B cell (primary cell): ENCODE data around the gene NPAS1. TPM values are rescaled to one million over a fixed set of nuclear protein-coding genes. Genes with fewer than 3 reads are reported as not detected.

Source experiments
- ATAC-seq: fragments of 200-7000 bp; cut with Tn5 transposase; one replicate; pipeline ENCODE4 v1.10.0; 2021; ENCODE audit warnings: low read depth, mild to moderate bottlenecking, moderate number of reproducible peaks, moderate library complexity
- CTCF ChIA-PET: fragments of 350-600 bp; sonication (Branson Sonifier 250); formaldehyde crosslinking; loops from one replicate; lab custom pipeline; 2021; ENCODE audit warnings: antibody characterized with exemption, inconsistent platforms; lab: Charles Lee
- POLR2A ChIA-PET: fragments of 350-600 bp; sonication (Branson Sonifier 250); formaldehyde crosslinking; loops from one replicate; lab custom pipeline; 2021; ENCODE audit warnings: antibody characterized with exemption; lab: Charles Lee
- DNase-seq: peaks from one replicate; pipeline ENCODE4 v3.0.0; 2013
- H2AFZ ChIP-seq: 2 replicates; pipeline ENCODE4 v1.6.1; 2012; ENCODE audit warnings: mild to moderate bottlenecking, low read depth, low read length; ENCODE audit not compliant: insufficient read depth, poor library complexity, severe bottlenecking
- H3K27ac ChIP-seq, 2 donors: 1 replicate in 1 of 2; 2 replicates in 1 of 2; pipeline ENCODE4 v1.5.1; 2012 to 2013; ENCODE audit warnings: low read length in 2 of 2, mild to moderate bottlenecking in 2 of 2, moderate library complexity in 1 of 2
- H3K27me3 ChIP-seq, 4 experiments: fragments of 200-600 bp in 1 of 4; sonication (generic) in 1 of 4; replicated peaks in 1 of 4; 1 replicate in 2 of 4; 2 replicates in 2 of 4; pipeline versions ENCODE4 v1.6.1 to v1.7.0; 2013 to 2016; ENCODE audit warnings: low read length in 3 of 4, mild to moderate bottlenecking in 2 of 4, mixed read lengths in 1 of 4, moderate library complexity in 1 of 4; ENCODE audit not compliant: insufficient read depth in 4 of 4, control insufficient read depth in 3 of 4; ENCODE audit errors: control extremely low read depth in 1 of 4
- H3K36me3 ChIP-seq, 2 experiments: replicated peaks in 1 of 2; 1 replicate in 1 of 2; 2 replicates in 1 of 2; pipeline versions ENCODE4 v1.6.1 to v1.7.1; 2013; ENCODE audit warnings: low read length in 1 of 2; ENCODE audit not compliant: insufficient read depth in 2 of 2, control insufficient read depth in 1 of 2; ENCODE audit errors: control extremely low read depth in 1 of 2, extremely low read depth in 1 of 2
- H3K4me1 ChIP-seq, 2 donors: fragments of 200-600 bp in 1 of 2; sonication (generic) in 1 of 2; 1 replicate in 1 of 2; 2 replicates in 1 of 2; pipeline versions ENCODE4 v1.5.1 to v1.6.1; 2013 to 2017; ENCODE audit warnings: low read length in 2 of 2; ENCODE audit not compliant: control insufficient read depth in 2 of 2, insufficient read depth in 2 of 2
- H3K4me2 ChIP-seq: replicated peaks from 2 replicates; pipeline ENCODE3; 2012; ENCODE audit warnings: mild to moderate bottlenecking, low read depth, low read length; ENCODE audit not compliant: poor library complexity, severe bottlenecking
- H3K4me3 ChIP-seq, 5 experiments: fragments of 200-600 bp in 1 of 5; sonication (generic) in 1 of 5; 1 replicate in 3 of 5; 2 replicates in 2 of 5; pipeline versions ENCODE4 v1.5.1 to v1.7.0; 2011 to 2016; ENCODE audit warnings: low read length in 4 of 5, mild to moderate bottlenecking in 4 of 5, low read depth in 2 of 5, control low read depth in 1 of 5, moderate library complexity in 1 of 5; ENCODE audit not compliant: insufficient read depth in 1 of 5; ENCODE audit errors: control extremely low read depth in 1 of 5, extremely low read depth in 1 of 5
- H3K79me2 ChIP-seq: fragments of 200-600 bp; sonication (generic); one replicate; pipeline ENCODE4 v1.6.0; 2016; ENCODE audit warnings: low read length; ENCODE audit not compliant: control insufficient read depth, insufficient read depth
- H3K9ac ChIP-seq: fragments of 200-600 bp; sonication (generic); 2 replicates; pipeline ENCODE4 v1.6.1; 2017; ENCODE audit warnings: mild to moderate bottlenecking, low read length, moderate library complexity
- H3K9me3 ChIP-seq, 3 donors: one replicate each; pipeline versions ENCODE4 v1.6.1 to v1.7.1; 2013; ENCODE audit warnings: low read length in 2 of 3; ENCODE audit not compliant: control insufficient read depth in 2 of 3, insufficient read depth in 1 of 3; ENCODE audit errors: control extremely low read depth in 1 of 3
- H4K20me1 ChIP-seq: 2 replicates; pipeline ENCODE4 v1.6.0; 2012; ENCODE audit warnings: mild to moderate bottlenecking, low read length; ENCODE audit not compliant: insufficient read depth, control insufficient read depth, poor library complexity, severe bottlenecking
- H3K27ac Mint-ChIP-seq: one replicate; pipeline ENCODE4 v1.8.0; 2021; ENCODE audit warnings: mixed read lengths
- H3K27me3 Mint-ChIP-seq: one replicate; pipeline ENCODE4 v1.8.0; 2021; ENCODE audit warnings: mixed read lengths
- H3K4me1 Mint-ChIP-seq: one replicate; pipeline ENCODE4 v1.8.0; 2021; ENCODE audit warnings: mixed read lengths
- H3K4me3 Mint-ChIP-seq: one replicate; pipeline ENCODE4 v1.8.0; 2021; ENCODE audit warnings: mixed read lengths
- H3K9me3 Mint-ChIP-seq: one replicate; pipeline ENCODE4 v1.8.0; 2022; ENCODE audit warnings: mixed read lengths; ENCODE audit not compliant: insufficient read depth
- CTCF ChIP-seq: fragments of 200-600 bp; IDR thresholded peaks from one replicate; pipeline ENCODE4 v1.8.0; 2022; ENCODE audit warnings: antibody characterized with exemption, mild to moderate bottlenecking
- EZH2 ChIP-seq: IDR thresholded peaks from 2 replicates; pipeline ENCODE4 v1.6.1; 2012; ENCODE audit warnings: borderline replicate concordance, low read depth, mild to moderate bottlenecking, moderate library complexity, low read length; ENCODE audit not compliant: insufficient read depth, poor library complexity, severe bottlenecking
- WGBS: methylation state at CpG from one replicate; pipeline ENCODE4 v1.1.5; 2013; ENCODE audit warnings: missing lambda C conversion rate; ENCODE audit not compliant: insufficient coverage; 5-methylcytosine and 5-hydroxymethylcytosine counted together
- intact Hi-C: fragments of 100-400 bp; cut with micrococcal nuclease; formaldehyde crosslinking; loops from one replicate; pipeline ENCODE4 v1.10.0; 2022
- polyA plus RNA-seq: library from polyadenylated mRNA; depleted of rRNA; stranded (reverse); fragments of >200 nt; gene quantifications from 2 replicates; pipeline ENCODE4 v1.2.3, GENCODE V29; 2012
- total RNA-seq, 2 donors: library from RNA; stranded (reverse); fragments of 120-200 nt in 1 of 2; gene quantifications; 1 replicate in 1 of 2; 2 replicates in 1 of 2; pipeline versions ENCODE4 v1.2.3 to v1.2.4, GENCODE V29; 2013 to 2022

NPAS1 gene
- total and polyA plus RNA-seq, 2 donors (not counting 1 experiment from before 2014, with no cell fraction given) = 1.1 to 1.7 TPM

GRCh38 chr19:46979126-46980105 lies 40.2 kb upstream of the NPAS1 start:
- no peaks in the 10 kb centered on the region for H3K27me3 Mint-ChIP-seq
- intact Hi-C loops = no loop called here
- Histone ChIP-seq H3K4me3 (no peak overlapping the region), H3K9ac (no peak overlapping the region), H3K4me2 (no peak overlapping the region), H3K27me3 (no peaks in the 10 kb centered on the region), H4K20me1 (peaks cover 8% of the 10 kb centered on the region), H3K79me2 (peaks cover 12% of the 10 kb centered on the region), H3K4me1 (peaks cover 10 to 11% of the 10 kb centered on the region in 2 donors), H2AFZ (no peak overlapping the region), H3K36me3 (peaks cover 0 to 6% of the 10 kb centered on the region in 2 experiments), H3K27ac (no peak overlapping the region), H3K9me3 (no peaks in the 10 kb centered on the region)
- 97% methylated on average over 29 of the region's 29 CpGs for WGBS
- H3K4me1 Mint-ChIP-seq = peaks cover 26% of the 10 kb centered on the region
- H3K27ac Mint-ChIP-seq = no peak overlapping the region
- ATAC-seq (no peak), DNase-seq (no peak)
- H3K4me3 Mint-ChIP-seq = no peak overlapping the region
- POLR2A ChIA-PET = no interaction called here
- CTCF ChIA-PET = interaction anchor here (0.9 kb wide), 1 partner anchor 12 kb away, joined by 3 read pairs; no protein-coding TSS in a partner anchor
- H3K9me3 Mint-ChIP-seq = no peaks in the 10 kb centered on the region
- no peak for TF ChIP-seq EZH2
- no peak for TF ChIP-seq CTCF

GRCh38 chr19:46980761-46981160 lies 38.9 kb upstream of the NPAS1 start:
- CTCF ChIA-PET = interaction anchor here (0.7 kb wide), 1 partner anchor 32 kb away, joined by 3 read pairs; no protein-coding TSS in a partner anchor
- DNase-seq (no peak), ATAC-seq (no peak)
- no peak overlapping the region for H3K4me3 Mint-ChIP-seq
- Histone ChIP-seq H3K9ac (no peak overlapping the region), H4K20me1 (peaks cover 8% of the 10 kb centered on the region), H3K9me3 (no peaks in the 10 kb centered on the region), H2AFZ (no peak overlapping the region), H3K4me1 (peaks cover 10 to 11% of the 10 kb centered on the region in 2 donors), H3K27me3 (no peaks in the 10 kb centered on the region), H3K4me2 (no peak overlapping the region), H3K4me3 (no peak overlapping the region), H3K36me3 (peaks cover 0 to 5% of the 10 kb centered on the region in 2 experiments), H3K79me2 (peaks cover 12% of the 10 kb centered on the region), H3K27ac (no peak overlapping the region)
- TF ChIP-seq CTCF (no peak), EZH2 (no peak)
- peaks cover 26% of the 10 kb centered on the region for H3K4me1 Mint-ChIP-seq
- POLR2A ChIA-PET = no interaction called here
- WGBS = no CpG with 5 or more reads among the region's 3 CpGs
- no peaks in the 10 kb centered on the region for H3K27me3 Mint-ChIP-seq
- no peaks in the 10 kb centered on the region for H3K9me3 Mint-ChIP-seq
- intact Hi-C loops = no loop called here
- H3K27ac Mint-ChIP-seq = no peak overlapping the region
